AG09319 (cell line): Measurements from ENCODE around the gene ZFP91.

Experiments
- DNase-seq: peaks from one replicate; pipeline ENCODE4 v3.0.0-alpha.2; 2010; ENCODE audit warnings: low read depth; ENCODE audit errors: extremely low read depth
- TF ChIP-seq, protein P1 (sequence below): IDR thresholded peaks from 2 replicates; pipeline ENCODE4 v1.5.1; 2011; ENCODE audit warnings: low read depth, mild to moderate bottlenecking, inconsistent platforms, low read length, moderate library complexity

ZFP91 gene

DNA sequence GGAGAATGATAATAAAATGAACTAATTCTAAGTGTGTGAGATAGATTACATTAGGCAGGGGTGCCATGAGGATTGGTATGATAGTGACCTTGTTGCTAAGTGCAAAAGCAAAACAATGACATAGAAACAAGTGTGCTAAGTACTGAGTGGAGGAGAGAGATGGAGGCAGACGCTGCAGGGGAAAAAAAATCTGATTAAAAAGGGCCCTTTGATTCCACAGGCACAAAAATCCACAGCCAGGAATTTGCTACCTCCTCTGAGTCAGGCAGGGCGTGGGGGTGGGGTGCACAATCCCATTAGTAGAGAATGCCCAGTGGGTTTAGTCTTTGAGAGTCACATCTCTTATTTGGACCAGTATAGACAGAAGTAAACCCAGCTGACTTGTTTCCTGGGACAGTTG is 43.5 kb downstream of the ZFP91 start, which contains the start of gene CNTF:
CNTF (plus strand) TSS at position 322 of the 400 bp plus-strand sequence. CDS start 88 bp downstream, outside the sequence.
- TF ChIP-seq, protein P1, sequence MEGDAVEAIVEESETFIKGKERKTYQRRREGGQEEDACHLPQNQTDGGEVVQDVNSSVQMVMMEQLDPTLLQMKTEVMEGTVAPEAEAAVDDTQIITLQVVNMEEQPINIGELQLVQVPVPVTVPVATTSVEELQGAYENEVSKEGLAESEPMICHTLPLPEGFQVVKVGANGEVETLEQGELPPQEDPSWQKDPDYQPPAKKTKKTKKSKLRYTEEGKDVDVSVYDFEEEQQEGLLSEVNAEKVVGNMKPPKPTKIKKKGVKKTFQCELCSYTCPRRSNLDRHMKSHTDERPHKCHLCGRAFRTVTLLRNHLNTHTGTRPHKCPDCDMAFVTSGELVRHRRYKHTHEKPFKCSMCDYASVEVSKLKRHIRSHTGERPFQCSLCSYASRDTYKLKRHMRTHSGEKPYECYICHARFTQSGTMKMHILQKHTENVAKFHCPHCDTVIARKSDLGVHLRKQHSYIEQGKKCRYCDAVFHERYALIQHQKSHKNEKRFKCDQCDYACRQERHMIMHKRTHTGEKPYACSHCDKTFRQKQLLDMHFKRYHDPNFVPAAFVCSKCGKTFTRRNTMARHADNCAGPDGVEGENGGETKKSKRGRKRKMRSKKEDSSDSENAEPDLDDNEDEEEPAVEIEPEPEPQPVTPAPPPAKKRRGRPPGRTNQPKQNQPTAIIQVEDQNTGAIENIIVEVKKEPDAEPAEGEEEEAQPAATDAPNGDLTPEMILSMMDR: no peak
- DNase-seq: no peak

DNA sequence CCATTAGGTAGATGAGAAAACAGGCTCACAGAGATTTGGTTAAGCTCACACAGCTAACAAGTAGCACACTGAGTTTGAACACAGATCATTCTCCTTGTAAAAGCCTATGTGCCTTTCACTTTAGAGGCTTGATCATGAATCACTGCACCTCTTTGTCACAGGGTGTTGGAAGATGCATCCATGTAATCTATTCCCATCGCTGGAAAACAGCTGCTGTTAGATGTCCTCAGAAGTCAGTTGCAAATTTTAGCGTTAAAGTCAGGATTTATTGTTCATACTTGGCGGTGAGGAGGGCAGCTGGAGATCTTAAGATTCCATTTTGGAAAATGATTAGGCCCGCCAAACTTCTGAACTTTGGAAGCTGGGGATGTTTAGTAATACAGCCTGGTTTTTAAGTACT is 46.2 kb downstream of the ZFP91 start:
- no peak for DNase-seq

DNA sequence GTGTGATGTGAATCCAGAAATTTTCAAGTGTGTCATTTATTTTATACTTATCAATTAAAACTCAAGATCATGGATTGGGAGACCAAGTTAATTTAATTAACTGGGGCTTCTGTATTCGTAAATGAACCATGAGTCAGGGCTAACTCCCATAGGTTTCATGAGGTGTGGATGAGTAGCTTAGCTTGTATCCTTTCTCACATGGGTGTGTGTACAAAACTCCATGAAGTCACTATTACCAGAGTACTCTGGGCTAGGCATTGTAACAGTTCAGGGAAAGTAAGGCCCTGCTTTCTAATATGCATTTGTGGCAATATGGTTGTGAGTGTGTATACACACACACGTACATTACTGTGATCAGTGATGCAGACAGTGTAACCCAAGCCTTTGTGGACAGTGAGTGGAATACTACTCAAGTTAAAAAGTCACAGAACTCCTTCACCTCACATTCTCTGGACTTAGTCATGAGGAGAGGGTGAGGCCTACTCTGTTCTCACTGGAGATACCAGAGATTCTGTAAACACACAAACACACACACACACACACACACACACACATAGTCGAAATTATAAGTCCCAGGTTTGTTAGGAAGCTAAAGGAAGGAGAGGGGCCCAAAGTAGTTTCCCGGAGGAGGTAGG is 47.1 kb downstream of the ZFP91 start:
- no peak for DNase-seq
- TF ChIP-seq, protein P1: no peak

More for the DNA sequence above, 46.2 kb downstream of the ZFP91 start:
- TF ChIP-seq, protein P1: no peak

DNA sequence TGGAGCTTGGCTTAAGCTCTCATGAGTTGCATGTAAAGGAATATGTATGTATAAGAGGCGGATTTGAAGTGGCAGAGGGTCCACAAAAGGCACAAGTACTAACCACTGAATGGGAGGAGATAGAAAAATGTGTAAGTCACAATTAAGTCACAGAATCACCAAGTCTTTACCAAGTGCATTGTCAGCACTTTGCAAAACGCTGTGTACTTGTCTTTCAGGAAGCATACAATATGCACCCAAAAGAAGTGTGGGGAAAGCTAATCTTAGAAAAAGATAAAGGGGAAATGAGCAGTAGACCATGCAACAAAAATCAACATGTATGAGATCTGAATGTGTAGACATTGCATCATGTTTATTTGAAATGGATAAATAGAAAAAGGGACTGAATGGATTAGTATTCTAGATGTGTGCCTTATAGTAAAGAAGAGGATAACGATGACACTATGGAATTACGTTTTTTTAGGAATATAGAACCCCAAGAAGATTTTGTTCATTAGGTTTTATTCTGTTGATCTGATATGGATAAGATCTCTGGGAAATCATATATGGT is 48.1 kb downstream of the ZFP91 start:
- DNase-seq: no peak
- TF ChIP-seq, protein P1: no peak

DNA sequence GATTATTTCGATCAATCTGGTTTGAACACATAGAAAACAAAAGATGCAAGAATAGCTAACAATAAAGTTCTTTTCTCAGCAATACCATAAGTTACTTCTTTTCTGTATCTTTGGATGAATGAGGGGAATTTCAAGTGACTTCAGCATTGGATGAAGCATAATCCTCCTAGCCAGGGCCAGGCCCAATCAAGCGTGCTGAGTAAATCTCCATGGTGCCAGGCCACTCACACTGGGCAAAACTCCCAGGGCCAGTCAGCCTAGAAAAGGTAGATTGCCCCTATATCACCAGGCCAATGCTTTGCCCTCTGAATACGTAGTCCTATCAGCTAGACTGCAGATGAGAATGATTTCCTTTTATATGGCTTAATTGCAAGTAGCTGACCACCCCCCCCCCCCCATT is 49.6 kb downstream of the ZFP91 start:
- DNase-seq: no peak
- TF ChIP-seq, protein P1: no peak

DNA sequence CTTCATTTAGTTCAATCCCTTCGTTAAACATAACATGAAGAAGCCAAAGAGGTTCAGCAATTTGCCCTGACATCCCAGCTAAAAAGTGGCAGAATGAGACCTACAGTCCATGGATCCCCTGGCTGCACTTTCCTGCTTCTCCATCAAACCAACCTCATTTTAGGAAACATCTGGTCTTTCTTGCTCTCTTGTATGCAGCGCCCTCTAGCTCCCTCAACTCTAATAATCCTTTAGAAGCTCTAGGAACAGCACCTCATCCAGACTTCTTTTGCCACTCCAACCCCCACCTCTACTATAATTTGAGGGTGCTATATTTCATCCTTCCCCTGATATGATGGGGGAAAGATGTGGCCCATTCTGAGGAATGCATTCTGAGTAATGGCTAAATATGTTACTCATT is 51.0 kb downstream of the ZFP91 start:
- TF ChIP-seq, protein P1: peak; percentile 77
- peak; percentile 39 for DNase-seq

DNA sequence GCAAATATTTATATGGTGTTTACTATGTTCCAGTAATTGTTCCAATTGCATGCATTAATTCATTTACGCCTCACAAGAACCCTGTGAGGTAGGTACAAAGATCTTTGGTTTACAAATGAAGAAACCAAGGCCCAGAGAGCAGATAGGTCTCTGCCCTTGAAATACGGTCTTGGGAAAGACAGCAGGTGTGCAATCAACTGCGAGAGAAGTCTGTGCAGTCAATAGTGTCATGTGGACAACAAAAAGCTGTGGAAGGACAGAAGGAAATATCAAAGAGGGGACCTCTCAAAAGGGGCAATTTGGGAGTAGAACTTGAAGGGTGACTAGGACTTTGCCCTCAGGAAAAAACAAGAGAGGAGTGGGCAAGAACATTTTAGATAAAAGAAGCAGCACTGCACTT is 52.5 kb downstream of the ZFP91 start:
- TF ChIP-seq, protein P1: no peak
- no peak for DNase-seq
